ENCODE measurements around the gene TRAF7.
"Not testable (repeated sequence)": the region's sequence is repeated elsewhere in the genome, so short reads cannot be mapped to it uniquely, and the experiment has no call there.

Gene TRAF7

GRCh38 chr16:2129251-2129650 lies 26.3 kb upstream of the TRAF7 start:
- peak overlapping the region; percentile 79 for H3K27ac ChIP-seq

- not testable (repeated sequence) for H3K27ac ChIP-seq
These were observed 25.6 kb upstream of the TRAF7 start for GRCh38 chr16:2129890-2130447.

DNA sequence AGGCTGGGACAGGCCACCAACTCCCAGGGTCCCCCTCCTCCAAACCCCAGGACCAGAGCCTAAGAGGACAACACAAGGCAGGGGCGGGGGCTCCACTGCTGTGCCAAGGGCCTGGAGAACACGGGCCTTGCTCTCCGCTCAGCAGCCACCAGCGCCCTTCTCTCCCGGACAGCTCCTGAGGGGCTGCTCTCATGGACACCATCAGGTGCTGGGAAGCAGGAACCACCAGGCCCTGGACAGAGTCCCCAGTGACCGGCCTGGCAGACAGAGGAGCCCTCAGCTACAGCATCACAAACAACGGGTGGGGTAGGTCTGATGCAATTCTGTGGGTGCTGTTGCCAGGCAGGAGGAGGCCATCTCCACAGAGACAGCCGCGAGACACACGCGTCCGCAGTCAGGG lies 21.8 kb upstream of the TRAF7 start:
- not testable (repeated sequence) for H3K27ac ChIP-seq

DNA sequence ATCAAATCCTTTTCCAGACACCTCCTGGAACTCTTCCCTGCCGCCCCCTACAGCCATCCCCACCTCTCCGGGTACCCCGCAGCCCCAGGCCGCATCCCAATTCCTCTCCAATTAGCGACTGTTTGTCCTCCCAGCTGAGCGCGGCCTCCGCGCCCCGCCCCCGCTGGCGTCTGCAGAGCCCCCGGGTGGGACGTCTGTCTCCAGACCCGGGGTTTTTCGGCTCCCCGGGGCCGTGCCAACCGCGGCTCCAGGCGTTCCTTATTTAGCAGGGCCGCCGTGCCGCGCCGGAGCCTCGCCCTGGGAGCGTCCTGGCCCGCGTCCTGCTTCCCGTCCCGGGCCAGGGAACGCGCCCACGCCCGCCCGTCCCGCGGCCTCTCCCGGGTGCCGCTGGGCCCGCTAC lies 20.5 kb upstream of the TRAF7 start:
- H3K27ac ChIP-seq: peak overlapping the region; percentile 68
- 0 out of 2 replicates have a peak, but pooled peaks have one; percentile 20 for TF ChIP-seq ZFX (IDR thresholded peaks at IDR 0.05)

GRCh38 chr16:2135770-2136490 lies 19.7 kb upstream of the TRAF7 start, which contains the start of gene PKD1:
Gene PKD1 (minus strand): TSS chr16:2135898. CDS start chr16:2135689, 209 bp downstream.
- peak within 1 kb of the TSS; percentile 68 for H3K27ac ChIP-seq

- TF ChIP-seq ZFX (IDR thresholded peaks at IDR 0.05): no peak
- TF ChIP-seq, protein P1, sequence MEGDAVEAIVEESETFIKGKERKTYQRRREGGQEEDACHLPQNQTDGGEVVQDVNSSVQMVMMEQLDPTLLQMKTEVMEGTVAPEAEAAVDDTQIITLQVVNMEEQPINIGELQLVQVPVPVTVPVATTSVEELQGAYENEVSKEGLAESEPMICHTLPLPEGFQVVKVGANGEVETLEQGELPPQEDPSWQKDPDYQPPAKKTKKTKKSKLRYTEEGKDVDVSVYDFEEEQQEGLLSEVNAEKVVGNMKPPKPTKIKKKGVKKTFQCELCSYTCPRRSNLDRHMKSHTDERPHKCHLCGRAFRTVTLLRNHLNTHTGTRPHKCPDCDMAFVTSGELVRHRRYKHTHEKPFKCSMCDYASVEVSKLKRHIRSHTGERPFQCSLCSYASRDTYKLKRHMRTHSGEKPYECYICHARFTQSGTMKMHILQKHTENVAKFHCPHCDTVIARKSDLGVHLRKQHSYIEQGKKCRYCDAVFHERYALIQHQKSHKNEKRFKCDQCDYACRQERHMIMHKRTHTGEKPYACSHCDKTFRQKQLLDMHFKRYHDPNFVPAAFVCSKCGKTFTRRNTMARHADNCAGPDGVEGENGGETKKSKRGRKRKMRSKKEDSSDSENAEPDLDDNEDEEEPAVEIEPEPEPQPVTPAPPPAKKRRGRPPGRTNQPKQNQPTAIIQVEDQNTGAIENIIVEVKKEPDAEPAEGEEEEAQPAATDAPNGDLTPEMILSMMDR (conservative IDR thresholded peaks at IDR 0.05): no peak
These were observed 12.4 kb upstream of the TRAF7 start for GRCh38 chr16:2142942-2143877.

GRCh38 chr16:2143878-2144485 lies 11.6 kb upstream of the TRAF7 start:
- no peak overlapping the region for H3K27ac ChIP-seq
- TF ChIP-seq ZFX (IDR thresholded peaks at IDR 0.05): no peak
- TF ChIP-seq, protein P1 (conservative IDR thresholded peaks at IDR 0.05): no peak

More at GRCh38 chr16:2142942-2143877, 12.4 kb upstream of the TRAF7 start:
- no peak overlapping the region for H3K27ac ChIP-seq

DNA sequence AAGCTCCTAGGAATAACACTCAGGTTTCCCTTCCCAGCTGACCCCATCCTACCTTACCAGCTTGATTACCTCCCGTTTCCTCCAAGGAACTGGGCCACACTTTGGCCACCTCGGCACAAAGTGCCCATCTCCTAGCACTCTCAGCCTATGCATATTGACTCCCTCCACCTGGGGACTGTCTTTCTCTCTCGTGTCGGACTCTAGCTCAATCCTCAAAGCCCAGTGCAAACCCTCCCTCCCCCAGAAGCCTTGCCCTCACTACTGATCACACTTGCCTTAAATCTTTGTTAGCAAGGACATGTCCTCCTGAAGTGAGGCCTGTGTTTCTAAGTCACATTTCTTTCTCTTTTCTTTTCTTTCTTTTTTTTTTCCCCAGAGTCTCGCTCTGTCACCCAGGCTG lies 9.7 kb upstream of the TRAF7 start:
- H3K27ac ChIP-seq: peak overlapping the region; percentile 1; the same call in 1 of the 2 replicates
- TF ChIP-seq ZFX (IDR thresholded peaks at IDR 0.05): no peak
- TF ChIP-seq, protein P1 (conservative IDR thresholded peaks at IDR 0.05): no peak

DNA sequence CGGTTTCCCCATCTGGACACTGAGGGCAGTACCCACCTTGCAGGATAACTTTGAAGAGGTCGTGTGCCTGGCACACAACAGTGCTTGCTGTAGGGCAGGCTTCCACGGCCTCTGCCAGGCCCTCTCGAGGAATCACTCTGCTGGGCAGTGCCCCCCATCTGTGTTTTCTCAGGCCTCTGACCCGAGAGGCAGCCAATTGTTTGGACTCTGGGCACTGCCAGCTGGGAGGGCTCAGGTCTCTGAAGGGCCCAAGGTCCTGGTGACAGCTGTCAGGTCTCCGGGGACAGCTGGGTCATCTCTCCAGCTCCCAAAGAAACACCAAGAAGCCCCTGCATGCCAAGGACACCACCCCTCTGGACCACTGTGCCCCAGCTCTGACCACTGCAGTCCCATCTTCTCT lies 8.2 kb upstream of the TRAF7 start:
- H3K27ac ChIP-seq: peak overlapping the region; percentile 99
- TF ChIP-seq, protein P1 (conservative IDR thresholded peaks at IDR 0.05): no peak
- TF ChIP-seq ZFX (IDR thresholded peaks at IDR 0.05): no peak
